Thyroid gland (tissue), 4 donors: ENCODE data around the gene SSUH2.

ENCODE experiments used
- CTCF ChIP-seq, 6 experiments: fragments of 200-600 bp in 3 of 6; fragments of 450-650 bp in 3 of 6; sonication (generic) in 3 of 6; IDR thresholded peaks; one replicate each; pipeline ENCODE4 v1.5.1; 2016 to 2019; ENCODE audit warnings: antibody characterized with exemption in 6 of 6, mild to moderate bottlenecking in 2 of 6, inconsistent platforms in 1 of 6, moderate library complexity in 1 of 6
- POLR2A ChIP-seq, 2 donors: fragments of 450-650 bp; IDR thresholded peaks; one replicate each; pipeline ENCODE4 v1.6.1; 2017; ENCODE audit warnings: antibody characterized with exemption in 2 of 2, mild to moderate bottlenecking in 2 of 2, moderate library complexity in 1 of 2

- TF ChIP-seq POLR2A (IDR thresholded peaks at IDR 0.05) (no peak), CTCF (IDR thresholded peaks at IDR 0.05) (no peak)
Measured at GRCh38 chr3:8649757-8650156, 5.2 kb upstream of the SSUH2 start.
